Colonic mucosa (tissue), 4 donors: ENCODE measurements around the gene NCOA5. TPM values are rescaled to one million over a fixed set of nuclear protein-coding genes. Genes with fewer than 3 reads are reported as not detected.

ENCODE experiments used
- DNase-seq: peaks from one replicate; pipeline ENCODE4 v3.0.0-alpha.2; 2020
- H3K27ac ChIP-seq: fragments of 200-600 bp; one replicate; pipeline ENCODE4 v1.8.0; 2021
- H3K27me3 ChIP-seq: fragments of 200-600 bp; one replicate; pipeline ENCODE4 v1.8.0; 2021
- H3K36me3 ChIP-seq: fragments of 200-600 bp; one replicate; pipeline ENCODE4 v1.8.0; 2021
- H3K4me1 ChIP-seq: fragments of 200-600 bp; one replicate; pipeline ENCODE4 v1.8.0; 2021; ENCODE audit warnings: mild to moderate bottlenecking
- H3K4me3 ChIP-seq: fragments of 200-600 bp; one replicate; pipeline ENCODE4 v1.8.0; 2021
- H3K9ac ChIP-seq, 2 donors: one replicate each; pipeline ENCODE4 v1.7.0; 2013; ENCODE audit warnings: control low read depth in 2 of 2, low read depth in 2 of 2, low read length in 2 of 2
- H3K9me3 ChIP-seq: fragments of 200-600 bp; one replicate; pipeline ENCODE4 v1.8.0; 2021
- CTCF ChIP-seq: fragments of 200-600 bp; IDR thresholded peaks from one replicate; pipeline ENCODE4 v1.8.0; 2022; ENCODE audit warnings: antibody characterized with exemption, mild to moderate bottlenecking
- intact Hi-C: fragments of 100-400 bp; cut with DNase I; formaldehyde crosslinking; loops from one replicate; pipeline ENCODE4 v1.14.1; 2022
- total RNA-seq, 2 donors: library from RNA; stranded (reverse); fragmentation: NEBNext Ultra II Directional in 1 of 2; extraction: Animal tissue kit (Norgen Biotek cat#: 25700) in 1 of 2; gene quantifications; one replicate each; pipeline ENCODE4 v1.2.1, GENCODE V29; 2021
- donor health status: healthy.
- donor health status: DM: no; HTN: no; CAD: no.
- donor health status: DM: no; HTN: no; CAD: no.

The NCOA5 gene
- total RNA-seq, 2 donors from 2014 or later: 20.4 to 32.1 TPM

GRCh38 chr20:46119028-46119546 is 29.3 kb upstream of the NCOA5 start:
- Histone ChIP-seq H3K27ac (peak overlapping the region; percentile 56), H3K9me3 (no peaks in the 10 kb centered on the region), H3K4me3 (peak overlapping the region; percentile 39), H3K4me1 (no peaks in the 10 kb centered on the region), H3K27me3 (no peaks in the 10 kb centered on the region), H3K9ac (no peak overlapping the region), H3K36me3 (no peaks in the 10 kb centered on the region)
- intact Hi-C loops: no loop called here
- TF ChIP-seq CTCF: no peak
- no peak for DNase-seq

GRCh38 chr20:46118481-46119020 is 28.8 kb upstream of the NCOA5 start:
- H3K4me1 ChIP-seq: no peaks in the 10 kb centered on the region
- H3K9ac ChIP-seq: peak overlapping the region in 1 of 2 donors; percentile 61
- H3K36me3 ChIP-seq: no peaks in the 10 kb centered on the region
- H3K4me3 ChIP-seq: peak overlapping the region; percentile 39
- intact Hi-C loops: no loop called here
- H3K27ac ChIP-seq: peak overlapping the region; percentile 56
- DNase-seq: peak; percentile 28
- no peaks in the 10 kb centered on the region for H3K9me3 ChIP-seq
- no peak for TF ChIP-seq CTCF
- no peaks in the 10 kb centered on the region for H3K27me3 ChIP-seq

GRCh38 chr20:46117704-46118467 is 28.1 kb upstream of the NCOA5 start, which contains the start of gene CD40:
Gene CD40 (plus strand): TSS chr20:46118314. CDS start chr20:46118344, 30 bp downstream.
- Histone ChIP-seq H3K27ac (peak within 1 kb of the TSS; percentile 56), H3K36me3 (no peaks in the 10 kb centered on the region), H3K9ac (peak within 1 kb of the TSS in 1 of 2 donors; percentile 61), H3K4me1 (no peaks in the 10 kb centered on the region), H3K4me3 (peak within 1 kb of the TSS; percentile 39), H3K27me3 (no peaks in the 10 kb centered on the region), H3K9me3 (no peaks in the 10 kb centered on the region)
- intact Hi-C loops: no loop called here
- no peak for TF ChIP-seq CTCF
- DNase-seq: peak; percentile 85

GRCh38 chr20:46114449-46114848 is 24.7 kb upstream of the NCOA5 start:
- no peak overlapping the region for H3K9ac ChIP-seq
- no peak for DNase-seq
- TF ChIP-seq CTCF: no peak
- H3K4me3 ChIP-seq: no peak overlapping the region
- intact Hi-C loops: no loop called here
- H3K36me3 ChIP-seq: no peaks in the 10 kb centered on the region
- H3K27me3 ChIP-seq: no peaks in the 10 kb centered on the region
- H3K27ac ChIP-seq: no peak overlapping the region
- H3K4me1 ChIP-seq: no peaks in the 10 kb centered on the region
- no peaks in the 10 kb centered on the region for H3K9me3 ChIP-seq

- intact Hi-C loops: no loop called here
- Histone ChIP-seq H3K27me3 (no peaks in the 10 kb centered on the region), H3K4me1 (no peaks in the 10 kb centered on the region), H3K27ac (no peak overlapping the region), H3K9ac (no peak overlapping the region), H3K4me3 (no peak overlapping the region), H3K36me3 (no peaks in the 10 kb centered on the region), H3K9me3 (no peaks in the 10 kb centered on the region)
- no peak for TF ChIP-seq CTCF
- no peak for DNase-seq
Observed at GRCh38 chr20:46113113-46113470, 23.3 kb upstream of the NCOA5 start.
